SU-DHL-6 (cell line): ENCODE data around the gene ZNF469.

Experiments used
- EZH2phosphoT487 ChIP-seq: fragments of 200-600 bp; sonication (generic), shearing (Covaris generic); conservative IDR thresholded peaks from 2 replicates; pipeline ENCODE4 v1.6.1; 2018; ENCODE audit warnings: mild to moderate bottlenecking, antibody characterized with exemption, low read length, moderate library complexity, mixed read lengths
- TF ChIP-seq, protein P1 (sequence below): fragments of 200-600 bp; sonication (generic); IDR thresholded peaks from one replicate; pipeline ENCODE4 v1.5.1; 2017; ENCODE audit warnings: antibody characterized with exemption, mild to moderate bottlenecking, low read length, moderate library complexity; ENCODE audit not compliant: insufficient read depth, poor library complexity, severe bottlenecking

DNA sequence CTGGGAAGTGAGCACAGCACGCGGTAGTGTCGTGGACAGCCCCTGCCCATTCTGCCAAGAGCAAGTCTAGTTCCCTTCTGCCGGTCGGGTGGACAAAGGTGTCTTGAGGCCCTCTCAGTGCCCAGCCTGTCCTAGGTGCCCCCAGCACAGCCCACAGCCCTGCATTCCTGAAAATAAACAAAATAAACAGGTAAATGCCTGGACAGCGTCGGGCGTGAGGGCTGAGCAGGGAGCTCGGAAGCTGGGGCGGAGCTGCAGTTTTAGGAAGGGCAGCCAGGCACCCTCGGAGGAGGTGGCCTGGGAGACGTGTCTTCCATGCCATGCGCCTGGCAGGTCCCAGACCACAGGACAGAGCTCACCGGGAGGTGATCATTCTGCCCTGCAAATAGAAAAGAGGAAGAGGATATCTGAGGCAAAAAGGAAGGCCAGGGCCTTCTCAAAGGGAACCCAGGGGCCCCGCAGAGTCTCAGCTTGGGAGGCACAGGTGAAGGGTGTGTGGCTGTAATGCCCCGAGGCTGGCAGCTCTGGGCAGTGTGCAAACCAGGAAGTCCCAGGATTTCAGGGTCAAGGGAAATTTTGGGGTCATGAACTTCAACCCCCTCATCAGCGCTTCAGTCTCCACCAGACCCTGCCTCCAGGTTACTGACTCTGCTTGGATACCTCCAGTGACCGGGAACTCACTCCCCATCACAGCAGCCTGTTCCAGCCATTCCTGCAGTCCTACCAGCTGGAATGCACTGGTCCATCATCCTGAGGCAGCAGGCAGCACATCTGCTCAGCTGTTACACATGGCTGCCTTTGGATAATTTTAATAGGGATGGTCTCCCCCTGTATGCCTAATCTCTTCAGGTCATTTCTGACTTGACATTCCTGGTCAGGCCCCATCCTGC is 1.7 kb downstream of the ZNF469 start:
- TF ChIP-seq, protein P1, sequence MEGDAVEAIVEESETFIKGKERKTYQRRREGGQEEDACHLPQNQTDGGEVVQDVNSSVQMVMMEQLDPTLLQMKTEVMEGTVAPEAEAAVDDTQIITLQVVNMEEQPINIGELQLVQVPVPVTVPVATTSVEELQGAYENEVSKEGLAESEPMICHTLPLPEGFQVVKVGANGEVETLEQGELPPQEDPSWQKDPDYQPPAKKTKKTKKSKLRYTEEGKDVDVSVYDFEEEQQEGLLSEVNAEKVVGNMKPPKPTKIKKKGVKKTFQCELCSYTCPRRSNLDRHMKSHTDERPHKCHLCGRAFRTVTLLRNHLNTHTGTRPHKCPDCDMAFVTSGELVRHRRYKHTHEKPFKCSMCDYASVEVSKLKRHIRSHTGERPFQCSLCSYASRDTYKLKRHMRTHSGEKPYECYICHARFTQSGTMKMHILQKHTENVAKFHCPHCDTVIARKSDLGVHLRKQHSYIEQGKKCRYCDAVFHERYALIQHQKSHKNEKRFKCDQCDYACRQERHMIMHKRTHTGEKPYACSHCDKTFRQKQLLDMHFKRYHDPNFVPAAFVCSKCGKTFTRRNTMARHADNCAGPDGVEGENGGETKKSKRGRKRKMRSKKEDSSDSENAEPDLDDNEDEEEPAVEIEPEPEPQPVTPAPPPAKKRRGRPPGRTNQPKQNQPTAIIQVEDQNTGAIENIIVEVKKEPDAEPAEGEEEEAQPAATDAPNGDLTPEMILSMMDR, result no peak
- no peak for TF ChIP-seq EZH2phosphoT487
